ENCODE data around the gene KLHL25.

DNA sequence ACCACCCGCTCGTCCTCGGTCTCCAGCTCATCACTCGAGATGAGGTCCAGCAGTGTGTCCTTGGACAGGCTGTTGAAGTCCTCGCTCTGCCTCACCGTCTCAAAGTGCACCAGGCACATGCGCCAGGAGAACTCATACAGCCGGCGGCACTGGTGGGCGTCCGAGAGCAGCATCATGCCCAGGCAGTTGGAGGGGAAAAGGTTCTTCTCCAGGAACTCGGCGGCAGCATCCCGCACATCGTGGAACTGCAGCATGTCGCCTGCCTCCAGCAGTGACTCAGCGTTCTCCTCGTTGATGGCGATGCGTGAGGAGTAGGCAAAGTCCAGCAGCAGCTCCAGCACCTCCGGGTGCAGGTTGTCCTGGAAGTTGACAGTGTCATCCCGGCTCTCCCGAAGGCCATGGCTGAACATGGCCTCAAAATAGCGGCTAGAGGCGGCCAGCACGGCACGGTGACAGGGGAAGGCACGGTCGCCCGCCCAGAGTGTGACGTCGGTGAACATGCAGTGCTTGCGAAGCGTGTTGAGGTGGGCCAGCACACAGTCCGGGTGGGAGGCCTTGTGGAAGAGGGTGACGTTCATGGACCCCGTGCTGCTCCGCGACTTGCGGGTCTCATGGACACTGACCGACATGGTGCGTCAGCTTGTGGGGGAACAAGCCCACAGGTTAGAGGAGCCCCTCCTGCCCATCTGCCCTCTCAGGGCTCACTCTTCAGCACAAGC lies 25.4 kb downstream of the KLHL25 start:
- TF ChIP-seq, protein P1, sequence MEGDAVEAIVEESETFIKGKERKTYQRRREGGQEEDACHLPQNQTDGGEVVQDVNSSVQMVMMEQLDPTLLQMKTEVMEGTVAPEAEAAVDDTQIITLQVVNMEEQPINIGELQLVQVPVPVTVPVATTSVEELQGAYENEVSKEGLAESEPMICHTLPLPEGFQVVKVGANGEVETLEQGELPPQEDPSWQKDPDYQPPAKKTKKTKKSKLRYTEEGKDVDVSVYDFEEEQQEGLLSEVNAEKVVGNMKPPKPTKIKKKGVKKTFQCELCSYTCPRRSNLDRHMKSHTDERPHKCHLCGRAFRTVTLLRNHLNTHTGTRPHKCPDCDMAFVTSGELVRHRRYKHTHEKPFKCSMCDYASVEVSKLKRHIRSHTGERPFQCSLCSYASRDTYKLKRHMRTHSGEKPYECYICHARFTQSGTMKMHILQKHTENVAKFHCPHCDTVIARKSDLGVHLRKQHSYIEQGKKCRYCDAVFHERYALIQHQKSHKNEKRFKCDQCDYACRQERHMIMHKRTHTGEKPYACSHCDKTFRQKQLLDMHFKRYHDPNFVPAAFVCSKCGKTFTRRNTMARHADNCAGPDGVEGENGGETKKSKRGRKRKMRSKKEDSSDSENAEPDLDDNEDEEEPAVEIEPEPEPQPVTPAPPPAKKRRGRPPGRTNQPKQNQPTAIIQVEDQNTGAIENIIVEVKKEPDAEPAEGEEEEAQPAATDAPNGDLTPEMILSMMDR (IDR thresholded peaks at IDR 0.05) = no peak
- TF ChIP-seq POLR2A (IDR thresholded peaks at IDR 0.05) = no peak

Data from esophagus squamous epithelium (tissue), 4 donors.